IPS-11a (cell line): Measurements from ENCODE around the gene TNK2.

ENCODE experiments used
- H3K4me3 ChIP-seq: one replicate; pipeline ENCODE4 v1.5.1; 2013; ENCODE audit warnings: low read depth, low read length, control low read depth

The TNK2 gene

DNA sequence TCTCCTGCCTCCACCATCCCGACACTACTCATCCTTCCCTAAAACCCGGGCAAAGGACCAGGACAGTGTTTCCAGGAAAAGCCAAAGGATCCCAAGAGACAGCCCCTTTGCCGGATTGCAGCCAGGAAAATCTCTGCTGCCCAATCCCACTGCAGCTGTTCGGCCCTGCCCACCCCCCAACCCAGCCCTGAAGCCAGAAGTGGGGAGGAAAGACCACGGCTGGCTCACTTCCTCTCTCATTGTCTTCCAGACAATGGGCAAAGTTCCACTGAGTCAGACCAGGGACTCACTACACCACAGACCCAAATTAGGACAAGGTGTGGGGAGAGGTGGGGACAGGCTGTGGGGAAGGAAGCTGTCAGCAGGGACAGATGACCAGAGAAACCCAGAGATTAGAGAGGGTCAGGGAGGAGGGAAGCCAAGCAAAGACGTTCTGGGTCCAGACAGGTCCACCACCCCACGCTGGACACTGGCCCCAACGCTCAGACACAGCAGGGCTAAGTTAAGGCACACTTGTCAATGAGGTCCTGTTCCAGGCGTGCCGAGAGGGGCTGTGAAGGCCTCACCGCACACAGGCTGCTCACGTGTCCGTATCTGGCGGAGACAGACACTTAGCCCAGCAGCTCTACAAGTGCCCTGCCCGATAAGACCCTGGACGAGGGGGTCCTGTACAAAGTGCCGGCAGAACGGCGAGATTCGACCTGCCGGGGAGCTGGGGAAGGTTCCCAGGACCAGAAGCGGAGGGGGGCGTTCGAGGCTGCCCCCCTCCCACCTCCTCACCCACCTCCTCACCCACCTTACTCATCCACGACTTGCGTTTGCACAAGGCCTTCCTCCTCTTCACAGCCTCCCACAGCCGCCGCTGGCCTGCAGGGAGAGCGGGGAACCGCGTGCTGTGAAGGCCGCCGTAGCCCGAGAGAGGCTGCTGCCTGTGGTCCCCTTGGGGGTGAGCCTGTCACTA is 21.9 kb downstream of the TNK2 start:
- no peak overlapping the region for H3K4me3 ChIP-seq

DNA sequence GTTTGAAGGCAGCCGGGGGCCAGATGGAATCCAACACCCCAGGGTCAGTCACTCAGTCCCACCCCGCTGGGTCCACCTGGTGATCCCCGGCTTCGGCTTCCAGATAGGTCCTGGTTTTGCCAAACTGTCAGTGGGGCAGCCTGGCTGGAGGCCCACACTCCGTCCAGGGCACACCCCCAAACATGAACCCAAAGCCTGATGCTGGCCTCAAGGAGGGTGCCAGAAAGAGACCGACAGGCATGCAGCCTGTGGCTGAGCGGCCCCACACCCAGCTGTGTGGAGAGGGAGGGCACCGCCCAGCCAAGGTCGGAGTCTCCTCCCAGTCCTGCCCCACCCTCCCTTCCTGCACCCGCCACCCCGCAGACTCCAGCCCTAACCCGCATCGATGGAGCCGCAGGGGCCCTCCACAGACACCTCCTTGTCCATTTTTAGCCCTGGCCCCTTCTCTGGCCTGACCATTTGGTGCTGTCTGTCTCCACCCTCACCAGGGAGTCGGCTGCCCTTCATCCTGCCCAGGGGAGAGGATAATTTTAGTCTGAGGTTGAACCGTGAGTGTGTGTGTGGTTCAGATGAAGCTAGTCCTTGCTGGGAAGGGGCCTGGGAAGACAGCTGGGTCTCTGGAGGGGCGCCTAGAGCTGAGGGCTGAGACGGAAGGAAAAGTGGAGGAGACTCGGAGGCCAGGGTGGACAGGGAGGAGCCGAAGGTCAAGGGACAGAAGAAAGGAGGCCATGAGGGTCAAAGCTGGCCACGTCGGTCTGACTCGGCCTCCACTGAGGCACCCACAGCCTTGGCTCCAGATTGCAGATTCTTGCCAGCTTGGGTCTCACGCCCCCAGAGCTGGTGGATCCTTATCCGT is 23.1 kb downstream of the TNK2 start:
- H3K4me3 ChIP-seq: no peak overlapping the region

DNA sequence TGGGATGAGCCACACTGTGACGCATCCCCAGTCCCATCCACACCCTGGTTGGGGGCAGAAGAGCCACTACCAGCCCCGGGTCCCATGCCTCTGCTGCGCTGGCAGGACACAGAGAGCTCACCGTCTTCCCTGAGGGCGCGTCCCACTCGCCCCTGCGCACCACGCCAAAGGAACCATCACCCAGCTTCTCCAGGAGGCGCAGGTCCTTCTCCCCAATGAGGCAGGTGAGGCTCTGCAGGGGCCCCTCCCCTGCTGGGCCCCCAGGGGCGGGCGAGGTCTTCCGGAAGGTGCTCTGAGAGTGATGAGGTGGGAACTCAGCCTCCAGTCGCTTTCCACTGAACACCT is 23.7 kb downstream of the TNK2 start:
- no peak overlapping the region for H3K4me3 ChIP-seq

DNA sequence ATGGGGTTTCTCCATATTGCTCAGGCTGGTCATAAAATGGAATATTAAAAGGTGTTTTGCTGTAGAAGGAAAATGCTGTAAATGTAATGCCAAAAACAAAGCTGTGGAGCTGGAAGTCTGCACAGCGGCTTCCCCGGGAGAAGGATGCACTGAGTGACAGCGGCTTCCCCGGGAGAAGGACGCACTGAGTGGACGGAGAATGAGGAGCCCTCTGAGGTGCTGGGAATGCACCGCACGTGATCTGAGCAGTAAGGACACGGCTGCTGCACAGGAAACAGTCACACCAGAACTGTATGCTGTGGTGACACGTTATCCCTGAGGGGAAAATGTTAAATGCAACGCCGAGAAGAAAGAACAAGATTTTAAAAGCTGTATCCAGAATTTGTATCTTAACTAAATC is 24.6 kb downstream of the TNK2 start:
- no peak overlapping the region for H3K4me3 ChIP-seq

DNA sequence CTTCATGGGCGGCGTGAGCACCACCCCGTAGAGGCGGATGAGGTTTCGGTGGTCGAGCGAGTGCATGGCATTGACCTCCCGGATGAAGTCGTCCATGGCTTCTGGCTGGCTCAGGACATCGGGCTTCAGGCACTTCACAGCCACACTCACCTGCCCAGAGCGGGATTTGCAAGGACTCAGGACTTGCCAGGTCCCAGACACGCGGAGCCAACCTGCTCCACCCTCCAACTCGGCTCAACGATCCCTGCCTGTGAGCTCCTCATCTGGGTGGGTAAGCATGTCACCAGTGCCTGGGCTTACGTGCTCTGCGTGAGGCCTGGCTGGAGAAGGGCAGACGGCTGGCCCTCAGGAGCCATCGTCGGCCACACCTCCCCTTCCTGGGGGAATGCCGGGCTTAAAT is 25.2 kb downstream of the TNK2 start:
- H3K4me3 ChIP-seq: no peak overlapping the region

DNA sequence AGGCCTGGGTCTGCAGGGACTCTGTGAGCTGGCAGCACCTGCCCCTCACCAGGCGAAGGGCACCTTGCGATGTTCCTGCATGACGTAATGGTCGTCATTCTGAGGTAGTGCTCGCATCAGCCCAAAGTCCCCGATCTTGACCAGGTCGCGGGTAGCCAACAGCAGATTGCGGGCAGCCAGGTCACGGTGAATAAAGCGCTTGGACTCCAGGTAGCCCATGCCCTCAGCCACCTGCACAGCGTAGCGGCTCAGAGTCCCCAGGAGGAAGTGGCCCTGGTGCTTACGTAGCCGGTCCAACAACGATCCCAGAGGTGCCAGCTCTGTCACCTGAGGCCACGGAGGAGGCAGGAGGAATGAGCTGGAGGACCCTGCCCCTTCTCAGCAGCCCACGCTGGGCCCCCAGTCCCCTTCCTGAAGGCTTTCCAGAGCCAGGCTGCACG is 26.3 kb downstream of the TNK2 start:
- no peak overlapping the region for H3K4me3 ChIP-seq

DNA sequence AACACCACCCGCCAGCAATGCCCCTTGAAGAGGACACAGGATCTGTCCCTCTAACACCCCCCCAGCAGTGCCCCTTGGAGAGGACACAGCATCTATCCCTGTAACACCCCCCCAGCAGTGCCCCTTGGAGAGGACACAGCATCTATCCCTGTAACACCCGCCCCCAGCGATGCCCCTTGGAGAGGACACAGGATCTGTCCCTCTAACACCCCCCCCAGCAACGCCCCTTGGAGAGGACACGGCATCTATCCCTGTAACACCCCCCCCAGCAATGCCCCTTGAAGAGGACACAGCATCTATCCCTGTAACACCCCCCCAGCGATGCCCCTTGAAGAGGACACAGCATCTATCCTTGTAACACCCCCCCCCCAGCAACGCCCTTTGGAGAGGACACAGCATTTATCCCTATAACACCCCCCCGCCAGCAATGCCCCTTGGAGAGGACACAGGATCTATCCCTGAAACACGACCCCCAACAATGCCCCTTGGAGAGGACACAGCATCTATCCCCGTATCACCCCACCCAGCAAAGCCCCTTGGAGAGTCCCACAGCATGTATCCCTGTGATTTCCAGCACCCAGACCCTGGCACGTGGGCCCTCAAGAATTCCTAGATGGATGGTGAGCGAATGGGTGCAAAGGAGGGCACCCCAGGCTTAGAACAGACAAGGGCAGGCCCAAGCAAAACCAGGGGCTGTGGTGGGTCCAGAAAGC is 26.9 kb downstream of the TNK2 start:
- H3K4me3 ChIP-seq: no peak overlapping the region

DNA sequence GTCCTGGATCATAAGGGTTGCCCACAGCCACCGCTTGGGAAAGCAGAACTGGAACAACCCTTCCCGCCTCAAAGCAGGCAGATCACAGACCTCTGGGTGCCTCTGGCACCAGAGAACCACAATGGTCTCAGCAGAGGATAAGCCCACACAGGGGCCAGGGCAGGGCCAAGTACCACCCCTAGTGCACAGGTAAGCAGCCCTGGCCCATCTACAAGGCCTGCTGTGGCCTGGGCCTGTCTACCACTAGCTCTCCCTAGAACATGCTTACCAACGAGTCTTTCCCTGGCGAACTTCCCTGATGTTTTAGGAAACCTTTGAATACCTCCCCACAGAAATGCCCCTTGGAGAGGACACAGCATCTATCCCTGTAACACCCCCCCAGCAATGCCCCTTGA is 28.3 kb downstream of the TNK2 start:
- H3K4me3 ChIP-seq: no peak overlapping the region

DNA sequence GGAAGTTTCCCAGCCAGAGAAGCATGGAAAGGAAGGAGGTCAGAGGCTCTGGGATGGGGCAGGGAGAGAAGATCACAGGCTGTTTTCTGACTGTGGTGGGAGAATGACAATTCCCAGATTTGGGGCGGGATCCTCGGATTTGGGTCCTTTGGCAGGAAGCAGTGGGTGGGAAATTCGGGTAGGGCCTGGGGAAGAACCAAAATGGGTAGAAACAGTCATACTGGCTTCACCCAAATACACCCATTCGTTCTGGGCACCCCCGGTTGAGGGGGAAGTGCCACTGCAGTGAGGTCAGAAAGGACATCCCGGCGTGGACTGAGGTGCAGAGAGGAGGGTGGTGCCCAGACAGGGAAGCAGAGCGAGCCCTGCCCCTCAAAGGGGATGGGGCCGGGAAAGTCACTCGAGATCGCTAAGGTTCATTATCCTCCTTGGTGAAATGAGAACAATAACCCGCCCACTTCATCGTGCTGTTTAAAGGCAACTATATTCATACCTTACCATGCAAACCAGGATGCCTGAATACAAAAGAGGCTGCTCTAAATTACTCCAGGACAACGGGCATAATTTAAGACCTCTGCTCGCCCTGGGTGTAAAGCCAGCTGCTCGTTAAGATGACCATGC is 28.8 kb downstream of the TNK2 start:
- H3K4me3 ChIP-seq: no peak overlapping the region

DNA sequence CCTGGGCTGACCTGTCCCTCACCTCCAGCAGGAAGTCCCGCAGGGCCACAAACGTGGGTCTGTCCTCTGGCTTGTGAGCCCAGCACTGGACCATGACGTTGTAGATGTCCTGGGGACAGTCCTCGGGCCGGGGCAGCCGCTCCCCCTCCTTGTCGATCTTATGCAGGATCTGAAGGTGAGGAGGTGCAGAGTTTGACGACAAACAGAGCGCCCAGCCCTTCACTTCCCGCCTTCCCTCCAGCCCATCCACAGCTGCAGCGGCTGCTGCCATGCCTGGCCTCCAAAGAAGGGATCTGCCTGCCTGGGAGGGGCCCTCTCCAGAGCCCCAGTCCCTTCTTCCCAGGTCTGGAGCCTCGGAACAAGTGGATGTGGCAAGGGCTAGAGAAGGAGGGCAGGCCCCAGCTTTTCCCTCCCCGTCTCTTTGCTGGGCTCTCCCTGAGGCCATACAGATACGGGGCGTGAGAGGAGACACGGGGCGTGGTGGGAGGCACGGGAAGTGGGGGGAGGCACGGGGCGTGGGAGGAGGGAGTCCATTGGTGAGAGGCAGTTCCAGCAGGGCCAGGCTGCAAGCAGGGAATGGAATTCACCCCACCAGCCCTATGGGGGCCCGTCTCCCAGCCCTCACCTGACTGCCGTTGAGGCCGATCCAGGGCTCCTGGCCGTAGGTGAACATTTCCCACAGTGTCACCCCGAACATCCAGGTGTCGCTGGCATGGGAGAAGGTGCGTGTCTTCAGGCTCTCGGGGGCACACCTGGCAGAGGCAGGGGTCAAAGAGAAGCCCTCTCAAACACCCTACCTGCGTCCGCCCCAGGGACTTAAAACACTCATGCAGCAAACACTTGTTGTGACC is 29.7 kb downstream of the TNK2 start:
- no peak overlapping the region for H3K4me3 ChIP-seq

DNA sequence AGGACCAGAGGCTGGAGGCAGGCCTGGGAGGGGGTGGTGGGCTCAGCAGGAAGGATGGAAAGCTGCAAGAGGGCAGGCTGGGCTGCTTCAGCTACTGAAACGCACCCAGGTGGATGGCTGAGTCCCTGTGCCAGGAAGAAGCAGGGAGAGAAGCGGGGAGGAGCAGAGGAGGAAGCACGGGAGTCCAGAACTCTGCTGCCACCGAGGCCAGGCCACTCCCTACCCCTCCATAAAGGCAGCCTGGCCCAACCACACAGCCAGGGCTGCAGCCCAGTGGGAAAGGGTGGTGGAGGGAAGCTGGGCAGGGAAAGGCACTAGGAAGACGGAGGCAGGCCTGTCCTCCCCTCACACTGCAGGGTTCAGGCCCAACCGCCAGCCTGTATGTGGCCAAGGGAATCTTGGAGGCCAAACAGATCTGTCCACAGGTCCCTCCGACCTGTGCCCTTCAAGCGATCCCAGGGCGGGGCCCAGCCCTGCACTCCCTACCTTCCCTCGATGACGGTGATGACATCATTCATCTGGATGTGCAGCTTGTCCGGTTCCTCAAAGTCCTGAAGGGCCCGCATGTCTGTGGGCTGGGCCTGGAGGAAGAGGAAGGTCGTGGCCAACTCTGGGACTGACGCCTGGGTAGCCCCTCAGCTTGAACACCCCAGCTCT is 30.5 kb downstream of the TNK2 start:
- no peak overlapping the region for H3K4me3 ChIP-seq

DNA sequence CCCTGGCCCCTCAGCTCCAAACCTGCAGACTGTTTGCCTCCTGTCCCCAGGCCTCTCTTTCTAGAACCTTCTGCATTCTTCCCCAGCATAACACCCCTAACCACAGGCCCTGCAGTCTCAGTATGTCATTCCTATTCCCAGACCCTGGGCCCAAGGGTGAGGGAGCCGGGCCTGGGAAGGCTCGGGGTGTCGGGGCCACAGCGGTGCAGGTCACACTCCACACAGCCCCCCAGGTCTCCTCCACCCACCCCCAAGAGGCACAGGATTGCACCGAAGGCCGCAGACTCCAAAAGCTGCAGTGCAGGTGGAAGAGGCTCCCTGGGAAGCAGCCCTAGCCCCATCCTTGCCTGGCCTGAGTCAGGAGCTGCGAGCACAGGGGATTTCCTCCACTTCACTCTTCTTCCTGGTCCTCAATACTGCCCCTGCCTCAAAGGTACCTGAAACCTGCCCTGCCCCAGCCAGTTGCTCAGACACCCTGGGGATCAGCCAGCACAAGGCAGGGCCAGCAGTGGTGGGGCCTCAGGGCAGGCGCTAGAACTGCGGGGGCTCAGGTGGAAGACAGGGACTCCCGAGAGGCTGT is 31.1 kb downstream of the TNK2 start:
- no peak overlapping the region for H3K4me3 ChIP-seq

DNA sequence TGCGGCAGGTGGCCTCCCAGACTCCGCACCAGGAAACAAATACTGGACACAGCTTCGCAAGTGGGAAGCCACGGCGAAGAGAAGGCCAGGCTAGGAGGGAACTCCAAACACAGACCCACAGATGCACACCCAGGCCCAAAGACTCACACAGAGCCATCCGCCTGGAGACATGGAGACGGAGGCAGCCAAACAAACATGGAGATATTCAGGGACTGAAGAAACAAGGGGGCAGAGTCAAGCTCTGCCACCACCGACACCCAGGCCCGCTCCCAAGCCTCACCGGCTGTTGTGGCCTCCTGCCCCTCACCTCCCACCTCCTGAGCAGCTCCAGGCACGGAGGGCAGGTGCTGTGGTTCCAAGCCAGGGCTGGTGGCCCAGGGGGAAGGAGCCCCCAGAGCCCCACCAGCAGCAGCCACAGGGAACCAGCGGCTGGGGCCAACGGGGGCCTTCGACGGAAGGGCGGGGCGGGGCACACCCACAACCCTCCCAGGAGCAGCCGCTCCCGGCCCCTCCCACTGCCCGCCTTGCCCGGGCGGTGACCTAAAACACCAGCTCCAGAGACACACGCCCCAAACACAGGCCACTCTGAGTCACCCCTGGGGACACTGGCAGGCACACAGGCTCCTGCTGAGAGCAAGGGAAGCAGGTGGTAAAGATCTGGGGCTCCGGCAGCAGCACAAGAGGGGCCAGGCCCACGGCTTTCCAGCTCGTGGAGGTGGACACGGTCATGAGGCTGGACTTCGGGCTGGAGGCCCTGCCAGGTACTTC is 31.9 kb downstream of the TNK2 start:
- H3K4me3 ChIP-seq: no peak overlapping the region

DNA sequence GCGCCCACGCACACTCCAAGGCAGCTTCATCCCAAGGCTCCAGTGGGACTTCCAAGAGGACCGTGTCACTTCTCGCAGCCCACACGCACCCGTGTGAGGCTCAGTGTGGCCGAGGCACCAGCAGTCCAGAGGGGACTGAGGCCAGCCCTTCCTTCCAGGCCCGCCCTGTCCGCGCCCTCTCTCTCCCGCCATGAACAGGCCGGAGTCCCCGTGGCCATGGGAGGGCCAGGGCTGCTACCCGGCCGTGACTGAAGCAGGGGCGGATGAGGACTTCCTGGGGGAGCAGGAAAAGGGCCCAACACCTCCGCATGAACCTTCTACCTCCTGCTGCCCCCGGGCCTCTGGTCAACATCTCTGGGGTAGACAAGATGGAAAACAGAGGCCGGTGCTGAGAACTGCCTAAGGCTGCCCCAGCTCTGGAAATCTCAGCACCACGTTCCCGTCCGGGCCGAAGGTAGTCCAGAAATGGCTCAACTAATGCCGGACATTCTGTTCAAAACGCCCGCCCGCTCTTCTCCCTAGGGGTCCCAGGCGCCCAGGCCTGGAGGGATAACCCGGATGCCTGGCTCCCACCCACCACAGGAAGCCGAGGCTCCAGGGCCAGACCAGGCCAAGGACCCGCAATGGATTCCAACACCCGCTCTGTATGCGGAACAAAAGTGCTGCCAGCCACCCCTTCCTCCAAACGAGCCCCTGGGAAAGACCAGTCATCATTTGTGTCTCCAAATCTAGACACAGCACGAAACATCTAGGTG is 32.7 kb downstream of the TNK2 start:
- no peak overlapping the region for H3K4me3 ChIP-seq

DNA sequence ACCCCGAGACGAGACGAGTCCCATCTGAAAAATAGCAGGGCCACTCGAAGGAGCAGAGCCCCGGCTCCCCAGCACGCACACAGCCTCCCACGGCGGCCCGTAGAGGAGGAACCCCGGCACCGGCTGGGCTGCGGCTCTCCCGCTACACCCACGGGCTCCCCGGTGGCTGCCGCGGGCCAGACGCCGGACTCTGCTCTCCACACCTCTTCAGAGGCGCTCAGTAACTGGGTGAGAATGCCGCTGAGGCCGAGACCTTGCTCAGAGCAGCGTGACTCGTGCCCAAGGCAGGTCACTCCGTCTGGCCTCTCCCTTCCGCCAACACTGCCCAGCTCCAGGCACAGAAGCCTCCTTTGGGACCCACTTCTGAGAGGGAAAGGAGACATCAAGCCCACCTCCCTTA is 34.4 kb downstream of the TNK2 start:
- no peak overlapping the region for H3K4me3 ChIP-seq

DNA sequence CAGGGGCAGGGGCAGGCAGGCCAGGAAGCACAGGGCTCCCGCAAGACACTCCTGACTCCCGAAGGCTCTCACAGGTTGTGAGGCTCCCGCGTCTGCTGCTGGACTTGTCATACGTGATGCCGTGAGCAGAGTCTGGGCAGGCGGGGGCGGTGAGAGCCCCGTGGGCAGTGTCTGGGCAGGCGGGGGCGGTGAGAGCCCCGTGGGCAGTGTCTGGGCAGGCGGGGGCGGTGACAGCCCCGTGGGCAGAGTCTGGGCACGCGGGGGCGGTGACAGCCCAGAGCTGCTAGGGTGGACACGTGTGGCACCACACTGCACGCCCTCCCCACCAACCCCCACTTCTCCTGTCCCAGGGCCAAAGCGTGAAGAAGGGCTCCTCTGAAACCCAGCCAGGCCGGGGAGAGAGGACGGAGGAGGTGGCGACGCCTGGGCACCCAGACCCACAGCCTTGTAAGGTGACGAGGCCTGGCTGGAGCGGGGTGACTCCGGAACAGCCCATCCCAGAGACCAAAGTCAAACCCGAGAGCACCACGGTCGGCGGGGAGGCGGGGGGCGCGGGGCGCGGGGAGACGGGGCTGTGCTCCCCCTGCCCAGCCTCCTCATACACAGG is 35.0 kb downstream of the TNK2 start:
- H3K4me3 ChIP-seq: no peak overlapping the region

DNA sequence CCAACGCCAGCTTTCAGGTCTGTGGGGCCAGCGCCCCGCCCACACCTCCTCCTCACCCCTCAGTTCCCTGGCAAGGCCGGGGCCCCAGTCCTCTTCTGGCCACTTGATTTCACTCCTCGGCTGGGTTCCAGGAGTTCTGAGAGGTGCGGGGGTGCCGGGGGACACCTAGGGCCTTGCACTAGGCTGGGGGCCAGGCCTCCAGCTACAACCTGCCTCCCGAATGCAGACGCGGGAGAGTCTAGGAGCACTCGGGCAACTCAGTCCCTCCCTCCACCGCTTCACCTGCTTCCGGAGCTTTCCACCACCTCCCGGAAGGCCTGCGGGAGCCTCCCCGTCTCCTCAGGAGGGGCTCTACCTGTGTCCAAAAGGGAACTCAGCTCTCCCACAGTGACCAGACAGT is 35.6 kb downstream of the TNK2 start:
- no peak overlapping the region for H3K4me3 ChIP-seq
